Epithelial cell of proximal tubule (primary cell): Measurements from ENCODE around the gene ASTN2. TPM values are rescaled to one million over a fixed set of nuclear protein-coding genes. Genes with fewer than 3 reads are reported as not detected.

ENCODE experiments used
- DNase-seq: peaks from one replicate; pipeline ENCODE4 v3.0.0-alpha.2; 2011; ENCODE audit warnings: low read depth
- H3K4me3 ChIP-seq: 2 replicates; pipeline ENCODE4 v1.5.1; 2011; ENCODE audit warnings: low read depth, mild to moderate bottlenecking, low read length
- CTCF ChIP-seq: conservative IDR thresholded peaks from 2 replicates; pipeline ENCODE4 v1.5.1; 2012; ENCODE audit warnings: low read depth, mild to moderate bottlenecking, low read length
- total RNA-seq: library from RNA; depleted of rRNA; stranded (reverse); fragments of >200 nt; gene quantifications from 2 replicates; pipeline ENCODE4 v1.2.3, GENCODE V29; 2015

ASTN2 gene
- total RNA-seq, 1 donor from 2014 or later: 4.4 TPM

- no peak overlapping the region for H3K4me3 ChIP-seq
- DNase-seq: no peak
- no peak for TF ChIP-seq CTCF
Observed at GRCh38 chr9:117156144-117156688, 258.6 kb downstream of the ASTN2 start.

- DNase-seq: peak; percentile 35
- no peak for TF ChIP-seq CTCF
- H3K4me3 ChIP-seq: no peak overlapping the region
Observed at GRCh38 chr9:117153021-117153420, 261.8 kb downstream of the ASTN2 start.

DNA sequence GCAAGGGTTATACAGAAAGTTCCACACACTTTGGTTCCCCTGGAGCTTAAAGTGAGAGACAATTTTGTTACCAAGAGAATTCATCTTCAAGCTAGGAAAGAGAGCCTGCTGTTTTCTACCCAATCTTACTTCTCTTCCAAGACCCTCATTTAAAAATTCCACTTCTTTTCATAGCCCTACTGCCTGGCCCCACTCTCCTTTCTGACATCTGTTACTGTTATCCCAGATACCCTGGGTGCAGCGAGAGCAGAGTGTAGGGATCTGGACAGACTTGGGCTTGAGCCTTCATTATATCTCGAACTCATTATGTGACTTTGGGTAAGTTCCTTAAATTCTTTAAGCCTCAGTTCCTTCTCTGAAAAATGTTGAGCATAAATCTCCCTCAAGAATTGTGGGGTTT, 263.1 kb downstream of the ASTN2 start:
- no peak for TF ChIP-seq CTCF
- DNase-seq: no peak
- H3K4me3 ChIP-seq: no peak overlapping the region

- TF ChIP-seq CTCF: no peak
- no peak overlapping the region for H3K4me3 ChIP-seq
- DNase-seq: no peak
Observed at GRCh38 chr9:117149996-117150395, 264.9 kb downstream of the ASTN2 start.

DNA sequence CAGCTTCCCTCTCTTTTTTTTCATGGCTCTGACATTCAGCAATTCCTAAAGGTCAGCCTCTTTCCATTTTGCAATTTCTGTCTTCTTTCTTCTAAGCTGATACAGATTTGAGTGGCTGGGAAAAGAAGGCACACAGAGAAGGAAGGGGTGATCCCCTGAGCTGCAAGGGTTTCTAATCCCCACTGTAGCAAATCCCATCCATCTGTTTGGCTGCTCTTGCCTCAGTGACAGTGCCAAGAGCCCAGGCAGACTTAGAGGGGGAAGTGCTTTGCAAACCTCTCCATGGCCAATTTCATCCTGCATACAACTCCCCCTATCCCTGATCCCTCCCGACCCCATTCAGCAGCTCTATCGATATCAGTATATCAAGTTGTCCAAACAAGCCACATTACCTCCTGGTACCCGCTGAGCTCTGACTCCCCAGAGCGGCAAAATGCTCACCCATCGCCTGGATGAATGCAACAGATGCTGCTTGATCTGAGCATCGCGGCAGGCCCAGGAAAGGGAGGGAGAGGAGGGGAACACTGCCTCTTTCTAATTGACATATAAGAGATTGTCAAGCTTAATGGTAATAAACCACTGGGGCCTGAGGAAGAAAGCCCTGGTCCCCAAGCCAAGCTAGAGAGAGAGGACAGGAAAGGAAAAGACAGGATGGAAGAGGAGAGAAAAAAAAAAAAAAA, 268.9 kb downstream of the ASTN2 start:
- no peak overlapping the region for H3K4me3 ChIP-seq
- no peak for DNase-seq
- no peak for TF ChIP-seq CTCF

DNA sequence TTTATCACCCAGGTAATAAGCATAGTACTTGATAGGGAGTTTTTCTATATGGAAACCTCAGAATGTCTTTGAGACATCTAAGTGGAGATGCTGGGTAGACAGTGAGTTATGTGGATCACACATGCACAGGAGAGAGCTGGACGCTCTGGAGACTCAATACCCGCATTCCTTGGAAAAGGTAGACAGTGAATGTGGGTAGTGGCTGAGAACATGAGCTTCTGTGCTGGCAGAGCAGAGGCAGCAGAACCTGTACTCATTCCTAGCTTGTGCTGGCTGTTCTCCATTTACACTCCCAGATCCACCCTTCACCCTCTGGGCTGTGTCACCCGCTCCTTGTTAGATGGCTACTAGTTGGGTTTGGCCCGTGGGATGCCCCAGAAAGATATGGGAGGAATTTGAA, 269.8 kb downstream of the ASTN2 start:
- DNase-seq: no peak
- TF ChIP-seq CTCF: no peak
- H3K4me3 ChIP-seq: no peak overlapping the region

- DNase-seq: no peak
- no peak for TF ChIP-seq CTCF
- no peak overlapping the region for H3K4me3 ChIP-seq
Observed at GRCh38 chr9:117138231-117138630, 276.6 kb downstream of the ASTN2 start.
